HG02885 (cell line): ENCODE measurements around the gene APBA2.
"Not testable (repeated sequence)": the region's sequence is repeated elsewhere in the genome, so short reads cannot be mapped to it uniquely, and the experiment has no call there.

Experiments
- ATAC-seq: cut with Tn5 transposase; IDR thresholded peaks from one replicate; pipeline ENCODE4 v1.9.1; 2021; ENCODE audit warnings: mild to moderate bottlenecking; ENCODE audit not compliant: unreplicated experiment, poor library complexity

Gene APBA2

DNA sequence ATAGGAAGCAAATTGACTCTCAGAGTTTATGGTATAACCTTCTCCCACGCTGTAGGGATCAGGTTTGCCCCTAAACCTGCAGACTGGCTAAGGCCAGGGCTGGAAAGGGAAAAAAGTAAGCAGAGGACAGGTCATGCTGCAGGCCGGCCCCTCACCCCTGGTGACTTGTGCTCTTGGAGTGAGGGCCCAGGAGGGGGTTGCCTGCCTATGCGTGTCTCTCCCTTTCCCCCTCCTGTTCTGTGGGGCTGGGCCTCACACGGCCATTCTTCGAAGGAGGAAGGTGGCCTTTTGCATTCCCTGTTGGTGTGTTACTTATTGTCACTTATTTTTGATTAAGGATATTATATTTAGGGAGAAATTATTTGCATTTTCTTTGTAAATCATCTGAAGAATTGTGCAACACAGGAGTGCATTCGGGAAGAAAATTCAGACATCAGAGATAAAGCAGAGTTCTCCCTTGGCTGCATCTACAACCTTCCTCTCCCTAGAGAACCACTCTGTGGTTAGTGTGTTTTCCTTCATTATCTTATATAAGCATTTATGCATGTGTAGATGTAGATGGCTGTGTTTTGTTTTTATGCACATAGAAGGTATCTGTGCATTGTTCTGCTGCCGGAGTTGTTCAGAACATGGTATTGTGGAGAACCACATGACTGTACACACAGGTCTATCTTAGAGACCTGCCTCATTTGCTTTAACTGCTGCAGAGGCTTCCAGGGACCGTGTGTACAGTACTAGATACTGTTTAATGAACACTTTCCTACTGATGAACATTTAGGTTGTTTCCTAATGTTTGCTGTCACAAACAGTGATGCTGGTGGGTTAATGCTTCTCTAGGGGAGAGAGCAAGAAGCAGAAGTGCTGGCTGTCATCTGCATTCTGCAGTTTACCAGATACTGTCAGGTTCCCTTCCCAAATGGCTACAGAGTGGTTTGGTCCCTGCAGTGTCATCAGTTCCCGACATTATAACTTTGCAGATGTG lies 133.5 kb downstream of the APBA2 start:
- no peak for ATAC-seq

DNA sequence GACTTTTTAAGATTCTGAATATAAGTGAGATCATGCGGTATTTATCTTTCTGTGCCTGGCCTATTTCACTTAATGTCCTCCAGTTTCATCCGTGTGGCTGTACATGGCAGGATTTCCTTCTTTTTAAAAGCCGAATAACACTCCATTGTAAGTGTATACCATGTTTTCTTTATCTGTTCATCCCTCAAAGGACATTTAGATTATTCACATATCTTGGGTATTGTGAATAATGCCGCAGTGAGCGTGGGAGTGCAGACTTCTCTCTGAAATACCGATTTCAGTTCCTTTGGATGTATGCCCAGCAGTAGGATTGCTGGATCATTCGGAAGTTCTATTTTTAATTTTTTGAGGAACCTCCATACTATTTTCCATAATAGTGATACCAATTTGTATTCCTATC lies 136.1 kb downstream of the APBA2 start:
- ATAC-seq = no peak

DNA sequence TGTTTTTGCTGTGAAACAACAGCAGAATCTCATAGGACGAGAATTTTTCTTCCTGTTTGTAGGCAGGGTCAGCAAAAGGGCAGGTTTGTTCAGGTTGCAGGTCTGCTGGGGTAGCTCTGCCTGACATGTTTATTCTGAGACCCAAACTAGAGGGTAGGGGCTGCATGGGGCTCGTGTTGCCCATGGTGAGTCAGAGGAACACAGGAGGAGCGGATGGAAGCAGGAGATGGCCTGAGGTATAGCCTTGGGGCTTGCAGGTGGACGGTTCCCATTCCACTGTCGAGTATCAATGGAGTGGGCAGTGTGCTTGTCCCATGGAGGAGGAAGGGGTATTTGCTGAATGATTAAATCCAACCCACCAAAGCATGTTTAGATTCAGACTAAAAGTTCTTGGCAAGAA lies 138.9 kb downstream of the APBA2 start:
- no peak for ATAC-seq

DNA sequence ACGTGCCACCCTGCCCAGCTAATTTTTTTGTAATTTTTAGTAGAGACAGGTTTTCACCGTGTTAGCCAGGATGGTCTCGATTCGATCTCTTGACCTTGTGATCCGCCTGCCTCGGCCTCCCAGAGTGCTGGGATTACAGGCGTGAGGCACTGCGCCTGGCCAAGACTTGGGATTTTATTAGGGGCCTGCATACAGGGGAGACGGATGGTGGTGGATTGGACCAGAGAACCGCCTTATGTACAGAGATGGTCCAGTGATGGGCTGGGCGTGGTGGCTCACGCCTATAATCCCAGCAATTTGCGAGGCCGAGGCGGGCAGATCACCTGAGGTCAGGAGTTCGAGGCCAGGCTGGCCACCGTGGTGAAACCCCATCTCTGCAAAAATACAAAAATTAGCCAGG lies 139.6 kb downstream of the APBA2 start:
- not testable (repeated sequence) for ATAC-seq

DNA sequence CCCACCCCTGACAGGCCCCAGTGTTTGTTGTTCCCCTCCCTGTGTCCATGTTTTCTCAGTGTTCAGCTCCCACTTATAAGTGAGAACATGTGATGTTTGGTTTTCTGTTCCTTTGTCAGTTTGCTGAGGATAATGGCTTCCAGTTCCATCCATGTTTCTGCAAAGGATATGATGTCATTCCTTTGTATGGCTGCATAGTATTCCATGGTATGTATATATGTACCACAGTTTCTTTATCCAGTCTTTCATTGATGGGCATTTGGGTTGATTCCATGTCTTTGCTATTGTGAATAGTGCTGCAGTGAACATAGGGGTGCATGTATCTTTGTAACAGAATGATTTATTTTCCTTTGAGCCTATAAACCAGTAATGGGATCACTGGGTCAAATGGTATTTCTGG lies 142.4 kb downstream of the APBA2 start:
- not testable (repeated sequence) for ATAC-seq

DNA sequence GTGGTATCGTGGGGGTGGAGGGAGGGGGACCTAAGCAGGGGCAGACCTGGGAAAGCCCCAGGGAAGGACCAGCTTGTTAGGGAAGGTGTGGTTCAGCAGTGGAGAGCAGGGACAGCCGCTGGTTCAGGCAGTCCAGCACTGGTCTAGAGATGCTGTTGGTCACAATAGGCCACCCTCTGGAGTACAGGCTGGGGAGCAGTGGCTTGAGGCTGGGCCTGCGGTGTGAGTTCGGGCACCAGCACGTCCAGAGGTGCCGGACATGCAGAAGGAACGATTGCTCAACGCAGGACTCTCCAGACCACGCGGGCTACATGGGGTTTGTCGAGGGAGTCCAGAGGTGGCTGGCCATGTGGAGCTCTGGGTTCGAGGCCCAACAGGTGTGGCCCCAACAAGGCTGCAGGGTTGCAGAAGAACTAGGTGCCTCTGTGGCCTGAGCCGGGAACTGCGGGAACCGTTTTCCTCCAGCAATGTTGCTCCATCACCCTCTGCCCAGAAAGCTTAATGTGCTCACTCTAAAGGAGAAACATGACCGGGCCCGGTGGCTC lies 143.9 kb downstream of the APBA2 start:
- ATAC-seq = no peak

DNA sequence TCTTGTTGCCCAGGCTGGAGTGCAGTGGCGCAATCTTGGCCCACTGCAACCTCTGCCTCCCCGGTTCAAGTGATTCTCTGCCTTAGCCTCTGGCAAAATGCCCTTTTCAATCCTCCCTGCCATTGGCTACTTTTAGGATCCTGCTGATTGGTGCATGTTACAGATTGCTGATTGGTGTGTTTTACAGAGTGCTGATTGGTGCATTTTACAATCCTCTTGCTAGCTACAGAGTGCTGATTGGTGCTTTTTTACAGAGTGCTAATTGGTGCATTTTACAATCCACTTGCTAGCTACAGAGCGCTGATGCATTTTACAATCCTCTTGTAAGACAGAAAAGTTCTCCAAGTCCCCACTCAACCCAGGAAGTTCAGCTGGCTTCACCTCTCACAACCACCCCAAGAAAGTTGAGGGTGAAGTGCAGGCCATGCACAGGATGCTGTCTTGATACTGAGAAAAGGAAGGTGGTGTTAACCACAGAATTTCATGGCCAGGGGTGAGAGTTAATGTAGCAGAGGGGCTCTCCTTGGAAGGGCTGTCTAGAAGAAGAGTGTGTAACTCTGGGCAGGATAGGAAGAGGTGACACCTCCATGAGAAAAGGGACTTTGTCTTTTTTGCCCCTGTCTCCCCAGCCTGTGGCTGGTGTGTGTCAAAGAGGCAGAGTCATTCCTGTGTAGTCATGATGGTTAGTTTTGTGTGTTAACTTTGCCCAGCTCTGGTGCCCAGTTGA lies 145.9 kb downstream of the APBA2 start:
- ATAC-seq = no peak

DNA sequence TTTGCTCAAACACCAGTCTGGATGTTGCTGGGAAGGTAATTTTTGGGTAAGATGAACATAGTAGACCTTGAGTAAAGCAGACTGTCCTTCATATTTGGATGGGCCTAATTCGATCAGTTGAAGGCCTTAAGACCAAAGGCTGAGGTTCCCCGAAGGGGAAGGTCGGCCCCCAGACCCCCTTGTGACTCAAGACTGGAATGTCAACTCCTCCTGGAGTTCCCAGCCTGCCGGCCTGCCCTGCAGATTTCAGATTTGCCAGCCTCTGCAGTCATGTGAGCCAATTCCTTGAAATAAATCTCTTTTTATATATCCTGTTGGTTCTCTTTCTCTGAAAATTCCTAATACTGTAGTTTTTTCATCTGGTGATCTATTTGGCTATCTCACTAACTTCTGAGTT lies 146.5 kb downstream of the APBA2 start:
- no peak for ATAC-seq

DNA sequence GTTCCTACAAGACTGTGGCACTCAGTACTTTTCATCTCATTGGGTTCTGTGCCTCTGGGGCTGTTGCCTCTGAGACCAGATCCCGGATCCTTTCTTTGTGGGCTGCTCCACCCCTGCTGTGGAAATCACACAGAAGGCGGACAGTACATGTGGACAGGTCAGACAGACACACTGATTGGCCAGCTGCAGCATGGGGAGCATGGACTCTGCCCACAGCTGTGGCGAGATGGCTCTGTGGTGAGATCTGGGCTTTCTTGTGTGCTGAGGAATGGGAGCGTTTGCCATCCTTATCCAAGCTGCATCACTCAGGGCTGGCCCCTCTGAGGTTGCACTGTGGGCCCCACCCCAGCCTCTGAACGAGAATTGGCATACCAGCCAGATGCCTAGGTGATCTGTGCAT lies 147.0 kb downstream of the APBA2 start:
- ATAC-seq = no peak

DNA sequence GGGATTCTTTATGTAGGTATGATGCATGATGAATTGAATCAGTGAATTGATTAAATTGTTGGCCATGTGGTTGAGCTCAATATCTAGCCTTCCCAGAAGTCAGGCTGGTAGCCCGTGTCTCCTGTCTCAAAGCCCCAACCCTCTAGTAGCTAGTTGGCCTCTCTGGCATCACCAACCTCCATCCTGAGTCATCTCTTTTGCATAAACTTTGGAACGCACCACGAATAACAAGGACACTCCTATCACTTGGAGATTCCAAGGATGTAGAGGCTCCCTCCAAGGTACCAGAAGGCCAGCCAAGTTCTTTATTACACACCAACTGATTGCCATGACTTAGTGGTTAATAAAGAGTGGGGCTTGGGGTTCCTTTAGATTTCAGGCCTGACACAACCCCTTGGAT lies 148.4 kb downstream of the APBA2 start:
- ATAC-seq = no peak

DNA sequence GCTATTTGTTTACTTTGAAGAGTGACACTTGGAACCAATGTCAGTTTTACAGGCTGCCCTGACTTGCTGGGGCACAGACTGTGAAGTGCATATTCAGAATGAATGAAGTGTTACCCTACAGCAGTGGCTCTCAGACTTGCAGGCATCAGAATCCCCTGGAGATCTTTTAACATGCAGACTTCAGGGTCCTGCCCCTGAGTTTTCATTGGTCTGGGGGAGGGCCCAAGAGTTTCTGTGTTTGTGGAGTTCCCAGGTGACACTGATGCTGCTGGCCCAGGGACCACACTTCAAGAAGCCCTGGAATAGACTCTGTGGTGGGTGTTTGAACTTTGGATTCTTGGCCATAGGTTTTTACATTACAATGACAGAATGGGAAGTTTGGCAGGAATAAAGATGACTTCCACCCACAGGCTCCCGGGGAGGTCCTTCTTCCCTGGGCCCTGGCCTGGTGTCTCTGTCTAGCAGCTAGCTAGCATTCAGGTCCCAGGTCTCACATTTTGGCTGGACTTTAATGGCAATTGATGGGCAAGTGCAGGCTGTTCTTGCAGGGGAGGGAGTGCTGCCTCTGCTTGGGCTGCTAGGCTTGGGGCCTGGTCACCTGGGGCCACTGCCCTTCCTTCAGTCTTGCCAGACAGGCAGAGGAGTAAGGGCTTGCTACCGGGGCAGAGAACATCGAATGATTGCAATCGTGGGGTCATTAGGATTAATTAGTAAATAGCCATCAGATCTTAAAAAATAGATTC lies 149.0 kb downstream of the APBA2 start:
- no peak for ATAC-seq

DNA sequence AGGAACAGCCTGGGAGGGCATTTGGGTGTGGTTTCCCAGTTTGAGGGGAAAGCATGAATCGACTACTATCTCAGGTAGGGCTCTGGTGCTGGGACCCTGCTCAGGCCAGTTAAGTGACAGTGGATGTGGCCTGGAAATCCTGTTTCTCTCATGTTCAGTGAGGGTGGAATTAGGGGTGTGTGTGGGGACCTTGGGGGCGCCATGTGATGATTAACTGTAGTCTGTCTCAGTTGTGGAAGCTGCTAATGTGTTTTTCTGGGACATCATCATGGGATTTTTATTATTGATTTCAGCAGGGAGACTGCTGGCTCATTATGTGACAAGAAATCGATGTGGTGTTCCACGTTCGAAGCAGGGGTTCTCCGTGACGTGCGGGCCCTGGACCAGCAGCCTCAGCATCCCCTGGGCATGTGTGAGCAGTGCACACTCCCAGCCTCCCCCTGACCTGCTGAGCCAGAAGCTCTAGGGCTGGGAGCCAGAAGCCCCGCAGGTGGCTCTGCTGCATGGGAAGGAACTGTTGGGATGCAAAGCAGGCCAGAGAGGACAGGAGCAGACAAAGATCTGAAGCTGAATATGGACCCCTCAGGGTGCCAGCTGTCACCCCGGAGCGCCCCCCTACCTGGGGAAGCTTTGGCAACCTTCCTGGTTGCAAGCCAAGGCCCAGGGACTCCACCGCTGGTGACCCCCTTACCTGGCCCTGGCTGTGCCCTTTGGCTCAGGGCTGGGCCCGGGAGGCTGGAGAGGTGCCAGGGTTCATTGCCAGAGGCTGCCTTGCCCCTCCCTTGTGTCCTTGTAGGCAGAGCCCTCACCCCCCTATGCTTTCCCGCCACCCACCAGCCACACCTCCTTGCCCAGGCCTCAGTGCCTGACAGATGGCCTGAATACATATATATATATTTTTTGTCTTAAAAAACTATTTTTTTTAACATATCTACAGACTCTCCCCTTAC lies 149.8 kb downstream of the APBA2 start:
- ATAC-seq = no peak

DNA sequence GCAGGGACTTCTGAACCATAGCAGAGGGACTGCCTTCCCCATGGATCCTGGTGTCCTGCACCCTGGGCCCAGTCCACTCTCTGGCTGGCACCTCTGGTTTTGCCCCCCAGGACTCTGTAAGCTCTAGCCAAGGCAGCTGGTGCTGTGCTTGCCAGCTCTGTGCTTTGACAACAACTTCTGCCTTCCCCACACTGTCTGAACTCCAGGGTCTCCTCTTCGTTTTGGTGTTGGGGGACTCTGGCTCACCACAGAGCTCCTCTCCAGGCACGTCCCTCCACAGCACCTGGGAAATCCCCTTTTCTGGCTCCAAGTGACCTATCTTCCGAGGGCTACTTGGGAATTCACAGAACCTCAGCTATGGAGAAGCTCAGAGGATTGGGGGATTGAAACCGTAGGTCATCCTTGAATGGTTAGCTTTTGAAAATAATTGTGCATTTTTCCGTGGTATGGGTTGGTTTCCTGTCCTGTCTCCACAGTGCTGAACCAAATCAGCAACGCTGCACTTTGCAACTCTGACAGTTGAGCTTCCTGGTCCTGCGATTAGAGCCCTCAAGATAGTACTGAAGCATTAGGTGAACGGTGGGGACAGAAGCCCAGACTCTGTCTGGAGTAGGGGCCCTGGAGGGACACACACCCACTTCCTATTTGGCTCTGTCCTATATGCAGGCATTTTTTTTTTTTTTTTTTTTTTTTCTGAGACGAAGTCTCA lies 152.4 kb downstream of the APBA2 start:
- ATAC-seq = no peak

DNA sequence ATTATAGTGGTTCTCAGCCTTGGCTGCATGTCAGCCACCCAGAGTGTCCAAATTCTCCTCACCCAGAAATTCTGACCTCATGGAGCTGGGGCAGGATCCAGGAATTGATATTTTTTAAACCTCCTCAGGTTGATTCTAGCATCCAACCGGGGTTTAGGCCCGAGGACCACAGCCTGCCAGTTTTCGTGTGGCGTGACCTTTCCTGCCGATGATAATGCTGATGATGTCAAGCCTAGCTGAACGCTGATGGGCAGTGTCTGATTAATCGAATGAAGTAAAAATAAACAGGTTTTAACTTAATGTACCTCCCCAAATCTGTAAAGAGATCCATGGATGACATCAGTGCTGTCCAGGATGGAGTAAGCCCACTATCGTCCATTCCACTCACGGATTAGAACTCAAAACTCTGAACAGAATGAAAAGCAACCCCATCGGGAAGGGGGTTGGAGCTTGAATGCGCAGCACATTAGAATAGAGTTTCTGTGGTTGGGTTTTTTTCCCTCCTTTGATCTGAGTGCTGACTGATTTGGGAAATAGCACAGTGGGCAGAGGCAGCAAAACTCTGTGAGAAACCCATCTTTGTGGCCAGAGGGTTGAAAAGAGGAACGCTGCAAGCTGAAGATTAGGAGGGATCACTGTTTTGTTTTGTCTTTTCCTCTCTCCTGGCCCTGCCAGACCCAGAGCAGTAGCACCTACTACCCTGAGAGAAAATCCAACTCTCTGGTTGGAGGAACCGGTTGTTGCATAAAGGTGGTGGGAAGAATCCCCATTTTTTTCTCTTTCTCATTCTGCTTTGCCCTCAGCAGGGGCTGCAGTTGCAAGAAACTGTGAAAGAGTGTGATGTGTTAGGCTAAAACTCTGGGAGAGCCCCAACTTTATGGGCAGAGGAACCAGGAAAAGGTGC lies 153.9 kb downstream of the APBA2 start:
- ATAC-seq = no peak

DNA sequence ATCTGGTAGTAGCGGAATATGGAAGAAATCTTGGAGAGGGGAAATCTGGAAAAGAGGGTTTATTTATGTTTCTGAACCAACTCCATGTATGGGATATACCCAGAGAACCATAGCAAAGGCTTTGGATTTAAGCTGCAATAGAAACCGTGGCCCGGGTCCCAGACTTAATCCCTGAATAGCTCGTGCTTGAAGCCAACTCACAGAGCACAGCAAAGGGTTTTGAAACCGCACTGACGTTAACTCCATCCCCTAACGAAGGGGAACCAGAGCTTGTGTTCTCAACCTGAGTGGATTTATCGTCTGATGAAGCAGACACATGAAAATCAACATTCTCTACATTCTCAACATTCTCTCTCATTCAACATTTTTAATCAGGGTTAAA lies 154.6 kb downstream of the APBA2 start:
- no peak for ATAC-seq

DNA sequence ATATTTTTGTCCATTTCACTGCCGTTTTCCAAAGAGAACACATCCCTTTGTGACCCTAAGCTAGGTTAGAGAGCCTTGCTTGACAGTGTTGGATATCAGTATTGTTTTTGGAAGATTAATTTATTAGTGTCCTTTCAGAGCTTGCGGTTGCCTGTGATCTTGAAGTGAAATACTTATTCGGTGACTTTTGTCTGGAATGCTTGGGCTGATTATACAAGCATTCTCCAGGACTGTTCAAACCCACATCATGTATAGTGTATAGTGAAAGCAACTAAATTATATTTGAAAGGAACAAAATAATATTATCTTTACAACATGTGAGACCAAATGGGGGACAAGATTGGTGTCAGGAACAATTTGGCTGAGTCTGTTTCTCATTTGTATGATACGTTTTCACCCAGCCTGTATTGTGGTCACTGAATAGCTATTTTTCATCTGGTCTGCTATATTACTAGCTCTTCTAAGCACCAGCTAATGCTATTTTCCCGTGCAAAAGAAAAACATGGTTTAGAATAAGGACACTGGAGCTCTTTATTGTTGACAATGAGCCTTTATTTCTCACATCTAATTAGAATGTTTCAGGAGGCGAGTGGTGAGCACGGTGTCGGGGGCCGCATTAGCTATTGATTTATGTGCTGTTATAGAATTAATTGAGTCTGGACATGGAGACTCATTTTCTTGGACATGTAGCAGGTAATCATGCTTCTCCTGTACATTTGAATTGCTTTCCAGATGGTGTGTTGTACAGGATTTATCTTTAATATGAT lies 158.1 kb downstream of the APBA2 start:
- ATAC-seq = no peak

DNA sequence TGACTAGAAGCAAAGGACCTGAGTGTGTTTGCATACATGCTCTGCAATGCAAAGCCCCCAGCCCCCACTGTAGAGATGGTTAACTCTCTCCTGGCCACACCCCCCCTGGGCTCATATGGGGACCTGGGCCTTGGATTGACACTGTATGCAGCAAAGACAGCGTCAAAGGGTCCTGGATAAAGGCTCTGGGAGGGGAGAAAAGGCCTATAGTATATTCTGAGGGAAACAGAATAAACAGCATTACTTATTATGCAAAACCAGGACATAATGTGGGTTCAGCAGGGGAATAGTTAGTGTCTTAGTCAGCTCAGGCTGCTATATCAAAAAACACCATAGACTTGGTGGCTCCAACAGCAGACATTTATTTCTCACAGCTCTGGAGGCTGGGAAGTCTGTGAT lies 158.7 kb downstream of the APBA2 start:
- no peak for ATAC-seq
